ENCODE results near the gene GNG2.

DNA sequence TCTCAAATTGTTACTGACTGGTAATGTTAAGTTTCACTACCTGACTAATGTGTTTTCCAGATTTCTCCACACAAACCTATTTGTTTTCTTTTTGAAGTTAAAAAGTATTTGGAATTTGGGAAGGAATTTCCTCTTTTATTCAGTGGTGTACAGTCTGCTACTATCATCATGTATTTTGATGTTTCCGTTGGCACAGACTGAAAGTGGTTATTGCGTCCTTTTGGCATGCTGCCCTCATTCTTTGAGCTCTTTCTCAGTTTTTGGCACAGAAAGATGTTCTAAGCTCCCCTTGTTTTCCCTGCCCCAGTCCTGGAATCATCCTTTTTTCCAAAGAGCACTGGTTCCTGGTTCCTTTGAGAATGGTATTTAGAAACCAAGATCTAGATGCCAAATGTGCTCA, 97.5 kb downstream of the GNG2 start:
- TF ChIP-seq POLR2AphosphoS5 (IDR thresholded peaks at IDR 0.05; ENCODE audit: low read depth, low read length) (no peak), SIN3A (conservative IDR thresholded peaks at IDR 0.05 in 1 of 2, IDR thresholded peaks at IDR 0.05 in 1 of 2; ENCODE audit: low read depth in 1 of 2, low read length in 2 of 2) (no peak), CTCF (IDR thresholded peaks at IDR 0.05; ENCODE audit: control extremely low read depth in 1 of 3, insufficient read depth in 1 of 3, low read depth in 1 of 3, low read length in 3 of 3) (no peak), GABPA (IDR thresholded peaks at IDR 0.05; ENCODE audit: borderline replicate concordance, insufficient read depth, low read length) (no peak), EP300 (IDR thresholded peaks at IDR 0.05; ENCODE audit: borderline replicate concordance in 1 of 2, low read depth in 2 of 2, low read length in 2 of 2) (no peak), SIX5 (IDR thresholded peaks at IDR 0.05; ENCODE audit: low read depth, low read length) (no peak), JUND (IDR thresholded peaks at IDR 0.05; ENCODE audit: low read length) (no peak), RFX5 (IDR thresholded peaks at IDR 0.05; ENCODE audit: borderline replicate concordance, low read depth, low read length) (no peak), SP1 (IDR thresholded peaks at IDR 0.05; ENCODE audit: low read depth, low read length) (no peak), TCF12 (IDR thresholded peaks at IDR 0.05; ENCODE audit: low read depth, low read length) (no peak), EGR1 (IDR thresholded peaks at IDR 0.05; ENCODE audit: borderline replicate concordance, low read depth, low read length) (no peak), POLR2A (IDR thresholded peaks at IDR 0.05; ENCODE audit: control extremely low read depth in 1 of 2, low read depth in 2 of 2, low read length in 2 of 2) (no peak)
